ENCODE measurements around the gene EPS8.
A peak's percentile ranks its signal among the peaks of the same experiment; 100 is the strongest.
"Not testable (repeated sequence)": the region's sequence is repeated elsewhere in the genome, so short reads cannot be mapped to it uniquely, and the experiment has no call there.

The EPS8 gene

GRCh38 chr12:15644700-15645099 is 144.5 kb downstream of the EPS8 start:
- peak; percentile 79 for DNase-seq (ENCODE audit: low read depth)

GRCh38 chr12:15638231-15638630 is 151.0 kb downstream of the EPS8 start:
- no peak for DNase-seq (ENCODE audit: low read depth)

- peak; percentile 52 for DNase-seq (ENCODE audit: low read depth)
These were observed 152.9 kb downstream of the EPS8 start for GRCh38 chr12:15636060-15636890.

GRCh38 chr12:15634010-15634683 is 155.0 kb downstream of the EPS8 start:
- peak; percentile 61 for DNase-seq (ENCODE audit: low read depth)

- peak; percentile 22 for DNase-seq (ENCODE audit: low read depth)
These were observed 156.0 kb downstream of the EPS8 start for GRCh38 chr12:15633201-15633600.

GRCh38 chr12:15632708-15633107 is 156.5 kb downstream of the EPS8 start:
- DNase-seq (ENCODE audit: low read depth) = peak; percentile 35

GRCh38 chr12:15631007-15631715 is 158.0 kb downstream of the EPS8 start:
- DNase-seq (ENCODE audit: low read depth) = no peak

GRCh38 chr12:15629761-15630160 is 159.4 kb downstream of the EPS8 start:
- peak; percentile 76 for DNase-seq (ENCODE audit: low read depth)

GRCh38 chr12:15629108-15629507 is 160.1 kb downstream of the EPS8 start:
- peak; percentile 97 for DNase-seq (ENCODE audit: low read depth)

GRCh38 chr12:15627995-15628945 is 160.9 kb downstream of the EPS8 start:
- peak; percentile 36 for DNase-seq (ENCODE audit: low read depth)

GRCh38 chr12:15625075-15625474 is 164.1 kb downstream of the EPS8 start:
- no peak for DNase-seq (ENCODE audit: low read depth)

GRCh38 chr12:15620741-15621539 is 168.2 kb downstream of the EPS8 start:
- DNase-seq (ENCODE audit: low read depth) = no peak

GRCh38 chr12:15616495-15616894 is 172.7 kb downstream of the EPS8 start:
- not testable (repeated sequence) for DNase-seq (ENCODE audit: low read depth)

GRCh38 chr12:15613981-15614380 is 175.2 kb downstream of the EPS8 start:
- no peak for DNase-seq (ENCODE audit: low read depth)

GRCh38 chr12:15608941-15609340 is 180.2 kb downstream of the EPS8 start:
- no peak for DNase-seq (ENCODE audit: low read depth)

GRCh38 chr12:15608406-15608805 is 180.8 kb downstream of the EPS8 start:
- no peak for DNase-seq (ENCODE audit: low read depth)

GRCh38 chr12:15605881-15606590 is 183.2 kb downstream of the EPS8 start:
- DNase-seq (ENCODE audit: low read depth) = no peak

GRCh38 chr12:15603474-15604085 is 185.6 kb downstream of the EPS8 start:
- no peak for DNase-seq (ENCODE audit: low read depth)

GRCh38 chr12:15602051-15602672 is 187.0 kb downstream of the EPS8 start:
- DNase-seq (ENCODE audit: low read depth) = peak; percentile 8
